Hematopoietic multipotent progenitor cell treated with erythropoietin and hydrocortisone succinate and interleukin-3 and kit ligand, for 17 days (in vitro differentiated cells): ENCODE results near the gene OSBPL9.
"Not testable (repeated sequence)": the region's sequence is repeated elsewhere in the genome, so short reads cannot be mapped to it uniquely, and the experiment has no call there.

ENCODE experiments used
- DNase-seq: peaks from one replicate; pipeline ENCODE4 v3.0.0-alpha.2; 2015; ENCODE audit warnings: low spot score

Gene OSBPL9

GRCh38 chr1:51607681-51608095, 9.2 kb upstream of the OSBPL9 start:
- peak; percentile 44 for DNase-seq

DNA sequence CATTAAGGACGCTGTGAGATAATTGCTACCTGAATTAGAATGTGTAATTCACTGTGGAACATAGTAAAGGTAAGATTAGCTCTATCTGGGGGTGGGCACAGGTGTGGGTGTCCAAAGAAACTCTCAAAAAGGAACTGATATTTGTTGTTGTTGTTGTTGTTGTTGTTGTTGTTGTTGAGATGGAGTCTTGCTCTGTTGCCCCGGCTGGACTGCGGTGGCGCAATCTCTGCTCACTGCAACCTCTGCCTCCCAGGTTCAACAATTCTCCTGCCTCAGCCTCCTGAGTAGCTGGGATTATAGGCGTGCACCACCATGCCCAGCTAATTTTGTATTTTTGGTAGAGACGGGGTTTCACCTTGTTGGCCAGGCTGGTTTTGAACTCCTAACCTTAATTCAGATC, 6.8 kb upstream of the OSBPL9 start:
- not testable (repeated sequence) for DNase-seq

- DNase-seq: no peak
These were observed 6.3 kb upstream of the OSBPL9 start for GRCh38 chr1:51610637-51611036.

GRCh38 chr1:51612447-51612961, 4.4 kb upstream of the OSBPL9 start:
- DNase-seq: no peak

DNA sequence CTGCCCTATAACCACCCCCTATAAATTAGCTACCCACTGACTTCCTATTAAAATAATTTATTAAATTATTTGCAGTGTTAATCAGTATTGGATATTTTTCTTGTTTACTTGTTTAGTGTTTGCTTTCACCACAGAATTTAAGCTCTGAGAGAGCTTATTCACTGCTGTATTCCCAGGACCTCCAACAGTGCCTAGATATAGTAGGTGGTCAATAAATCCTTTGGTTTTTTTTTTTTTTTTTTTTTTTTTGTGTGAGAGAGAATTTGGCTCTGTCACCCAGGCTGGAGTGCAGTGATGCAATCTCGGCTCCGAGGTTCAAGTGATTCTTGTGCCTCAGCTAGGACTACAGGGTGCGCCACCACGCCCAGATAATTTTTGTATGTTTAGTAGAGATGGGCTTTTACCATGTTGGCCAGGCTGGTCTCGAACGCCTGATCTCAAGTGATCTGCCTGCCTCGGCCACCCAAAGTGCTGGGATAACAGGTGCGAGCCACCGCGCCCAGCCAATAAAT, 1.1 kb upstream of the OSBPL9 start:
- DNase-seq: no peak

DNA sequence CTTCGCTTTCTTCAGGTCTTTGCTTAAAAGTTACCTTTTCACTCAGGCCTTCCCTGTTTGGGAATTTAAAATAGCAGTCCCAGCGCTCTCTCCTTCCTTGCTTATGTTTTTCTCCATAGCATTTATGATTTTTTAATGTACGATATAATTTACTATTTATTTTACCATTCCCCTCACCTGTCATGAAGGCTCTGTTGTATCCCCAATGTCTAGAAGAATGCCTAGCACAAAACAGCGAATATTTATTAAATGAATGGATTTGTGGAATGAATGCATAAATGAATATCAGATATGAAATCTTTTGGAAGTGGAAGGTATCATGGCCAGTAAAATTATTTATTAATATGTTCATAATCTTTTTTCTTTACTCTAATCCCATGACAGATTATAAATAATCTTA, 402 bp upstream of the OSBPL9 start:
- DNase-seq: no peak

DNA sequence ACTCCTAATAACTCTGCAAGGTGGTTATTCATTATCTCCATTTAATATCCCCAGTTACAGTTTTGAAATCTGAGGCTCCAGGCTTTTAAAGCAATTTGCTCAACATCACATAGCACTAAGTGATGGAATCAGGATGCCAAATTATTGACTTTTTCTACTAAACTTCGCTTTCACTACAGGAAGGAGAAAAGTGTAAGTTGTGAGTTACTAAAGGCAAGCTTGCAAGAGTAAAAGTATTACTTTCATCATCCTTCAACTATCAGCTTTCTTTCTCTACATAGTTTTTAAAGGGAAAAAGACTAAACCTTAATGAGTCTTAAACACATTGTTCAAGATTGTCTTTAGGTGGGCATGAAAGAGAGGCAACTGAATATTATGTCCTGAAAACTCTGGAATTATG, 1.8 kb downstream of the OSBPL9 start:
- no peak for DNase-seq

DNA sequence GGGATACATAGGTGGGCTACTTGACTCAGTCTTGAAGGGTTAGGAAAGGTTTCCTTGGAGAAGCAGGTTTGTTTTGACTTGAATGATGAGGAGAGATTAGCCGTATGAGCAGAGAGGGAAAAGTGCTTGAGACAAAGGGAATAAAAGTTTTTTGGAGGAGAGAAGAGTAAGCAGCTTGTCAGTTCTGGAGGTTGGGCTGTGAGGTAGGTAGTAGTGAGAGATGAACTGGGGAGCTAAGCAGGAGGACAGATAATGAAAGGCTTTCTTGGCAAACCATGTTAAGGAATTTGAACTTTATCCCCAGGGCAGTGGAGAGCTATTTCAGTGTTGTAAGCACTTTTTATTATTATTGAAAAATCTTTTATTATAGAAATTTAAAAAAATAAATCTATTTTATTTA, 3.6 kb downstream of the OSBPL9 start:
- no peak for DNase-seq

DNA sequence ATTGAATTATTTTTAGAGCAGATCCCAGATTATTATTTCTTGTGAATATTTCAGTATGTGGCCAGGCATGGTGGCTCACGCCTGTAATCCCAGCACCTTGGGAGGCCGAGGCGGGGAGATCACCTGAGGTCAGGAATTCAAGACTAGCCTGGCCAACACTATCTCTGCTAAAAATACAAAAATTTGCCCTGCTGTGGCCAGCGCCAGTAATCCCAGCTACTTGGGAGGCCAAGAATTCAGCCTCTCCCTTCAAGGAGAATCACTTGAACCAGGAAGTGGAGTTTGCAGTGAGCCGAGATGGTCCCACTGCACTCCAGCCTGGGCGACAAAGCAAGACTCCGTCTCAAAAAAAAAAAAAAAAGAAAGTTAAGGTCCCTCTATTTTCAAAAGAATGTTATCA, 4.3 kb downstream of the OSBPL9 start:
- no peak for DNase-seq

- DNase-seq: no peak
These were observed 5.1 kb downstream of the OSBPL9 start for GRCh38 chr1:51621841-51622454.

DNA sequence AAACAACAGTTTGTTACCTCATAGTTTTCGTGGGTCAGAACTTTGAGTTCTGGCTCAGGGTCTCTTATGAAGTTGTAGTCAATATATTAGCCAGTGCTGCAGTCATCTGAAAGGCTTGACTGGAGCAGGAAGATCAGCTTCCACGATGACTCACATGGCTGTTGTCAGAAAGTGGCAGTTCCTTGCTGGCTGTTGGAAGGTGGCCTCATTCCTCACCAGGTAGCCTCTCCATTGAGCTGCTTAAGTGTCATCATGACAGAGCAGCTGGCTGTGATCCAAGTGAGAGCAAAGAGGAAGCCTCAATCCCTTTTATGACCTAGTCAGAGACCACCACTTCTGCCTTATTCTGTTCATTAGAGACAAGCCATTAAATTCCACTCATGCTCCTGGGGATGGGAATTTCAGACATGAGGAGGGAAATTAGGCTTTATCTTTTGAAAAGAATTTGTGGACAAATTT, 5.6 kb downstream of the OSBPL9 start:
- peak; percentile 75 for DNase-seq

- DNase-seq: no peak
These were observed 6.1 kb downstream of the OSBPL9 start for GRCh38 chr1:51623025-51623424.

DNA sequence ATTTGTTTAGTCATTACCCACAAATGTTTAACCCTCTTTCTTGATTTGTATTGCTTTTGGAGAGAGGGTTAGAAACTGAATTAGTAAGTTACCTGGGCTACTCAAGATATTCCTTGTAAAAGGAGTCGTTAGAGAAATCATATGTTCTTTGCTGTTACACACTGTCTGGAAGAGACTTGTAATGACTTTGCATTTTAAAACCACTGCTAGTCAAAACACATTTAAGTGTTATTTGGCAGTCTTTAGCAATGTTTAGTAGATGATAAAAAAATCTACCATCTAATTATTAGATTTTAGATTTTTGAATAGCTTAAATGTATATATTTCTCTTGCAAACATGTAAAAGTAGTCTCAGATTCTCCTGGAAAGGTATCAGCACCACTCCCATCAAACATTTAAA, 6.6 kb downstream of the OSBPL9 start:
- DNase-seq: no peak

GRCh38 chr1:51624855-51625254, 8.0 kb downstream of the OSBPL9 start:
- no peak for DNase-seq

GRCh38 chr1:51627672-51628071, 10.8 kb downstream of the OSBPL9 start:
- no peak for DNase-seq

DNA sequence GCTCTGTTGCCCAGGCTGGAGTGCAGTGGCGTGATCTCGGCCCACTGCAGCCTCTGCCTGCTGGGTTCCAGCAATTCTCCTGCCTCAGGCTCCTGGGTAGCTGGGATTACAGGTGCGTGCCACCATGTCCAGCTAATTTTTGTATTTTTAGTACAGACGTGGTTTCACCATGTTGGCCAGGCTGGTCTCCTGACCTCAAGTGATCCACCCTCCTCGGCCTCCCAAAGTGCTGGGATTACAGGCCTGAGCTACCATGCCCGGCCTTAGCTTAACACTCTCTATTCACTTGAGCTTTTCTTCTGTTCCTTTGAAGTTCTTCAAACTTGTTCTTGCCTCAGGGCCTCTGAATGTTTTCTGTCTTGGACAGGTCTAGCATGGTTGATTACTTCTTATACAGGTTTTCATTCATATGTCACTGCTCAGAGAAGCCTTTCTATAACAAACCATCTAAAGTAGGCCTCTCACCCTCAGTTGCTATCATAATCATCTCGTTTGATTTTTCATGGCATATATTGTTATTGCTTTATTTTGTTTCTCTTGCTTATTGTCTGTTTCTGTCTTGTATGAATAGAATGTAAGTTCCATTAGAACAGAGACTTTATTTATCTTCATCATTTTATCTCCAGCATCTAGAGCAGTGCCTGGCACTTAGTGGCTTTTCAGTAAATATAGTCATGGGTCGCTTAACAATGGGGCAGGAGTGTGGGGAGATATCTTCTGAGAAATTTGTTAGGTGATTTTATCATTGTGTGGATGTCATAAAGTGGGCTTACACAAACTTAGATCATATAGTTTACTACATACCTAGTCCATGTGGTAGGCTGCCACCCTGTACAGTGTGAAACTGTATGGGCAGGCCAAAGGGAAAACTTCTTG, 12.1 kb downstream of the OSBPL9 start:
- no peak for DNase-seq

DNA sequence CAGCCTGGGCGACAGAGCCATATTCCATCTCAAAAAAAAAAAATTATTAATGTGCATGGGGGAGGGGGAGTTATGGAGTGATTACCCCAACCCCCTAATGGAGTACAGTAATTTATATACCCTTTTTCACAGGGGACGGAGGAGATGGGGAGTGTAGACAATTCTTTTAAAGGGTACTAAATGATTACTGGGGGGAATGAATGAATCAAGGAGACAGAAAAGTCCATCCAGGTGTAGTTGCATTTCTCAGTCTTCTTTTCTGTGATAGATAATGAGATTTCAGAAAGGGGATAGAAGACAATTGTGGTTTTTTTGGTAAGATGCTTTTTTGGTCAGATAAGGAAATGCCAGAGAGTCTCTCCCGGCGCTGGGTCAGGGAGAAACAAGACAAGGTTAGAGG, 13.0 kb downstream of the OSBPL9 start:
- DNase-seq: no peak

GRCh38 chr1:51630393-51630792, 13.5 kb downstream of the OSBPL9 start:
- DNase-seq: no peak

DNA sequence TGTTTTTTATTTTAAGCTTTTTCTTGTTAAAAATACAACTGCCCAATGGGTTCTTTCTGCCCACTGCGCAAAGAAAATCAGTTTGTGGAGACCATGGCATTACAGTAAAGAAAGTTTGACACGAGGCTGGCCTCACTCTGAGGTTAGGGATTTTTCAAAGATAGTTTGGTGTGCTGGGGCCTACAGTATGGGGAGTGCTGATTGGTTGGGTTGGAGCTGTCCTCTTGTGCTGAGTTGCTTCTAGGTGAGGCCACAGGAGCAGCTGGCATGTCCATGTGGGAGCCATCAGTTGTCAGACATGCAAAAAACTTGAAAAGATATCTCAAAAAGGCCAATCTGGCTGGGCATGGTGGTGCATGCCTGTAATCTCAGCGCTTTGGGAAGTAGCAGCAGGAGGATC, 14.0 kb downstream of the OSBPL9 start:
- DNase-seq: no peak

GRCh38 chr1:51631747-51632146, 14.9 kb downstream of the OSBPL9 start:
- DNase-seq: no peak

GRCh38 chr1:51634618-51635017, 17.7 kb downstream of the OSBPL9 start:
- no peak for DNase-seq

DNA sequence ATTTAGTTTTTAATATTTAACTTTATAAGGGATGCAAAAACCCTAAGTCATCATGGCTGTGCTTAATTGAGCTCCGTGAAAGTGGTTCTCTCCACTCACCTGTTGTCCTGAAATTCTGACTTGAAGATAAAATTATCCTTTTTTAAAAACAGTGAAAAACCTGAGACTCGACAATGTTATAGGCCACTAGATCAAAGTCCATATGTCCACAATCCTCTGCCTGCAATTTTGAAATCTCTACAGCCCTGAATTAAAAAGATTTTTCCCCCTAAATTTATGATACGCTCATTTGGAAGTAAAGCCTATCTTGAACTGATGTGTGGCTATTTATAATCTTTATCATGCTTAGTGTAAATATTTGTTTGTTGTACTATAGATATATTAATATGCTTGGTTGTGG, 18.7 kb downstream of the OSBPL9 start:
- DNase-seq: no peak

DNA sequence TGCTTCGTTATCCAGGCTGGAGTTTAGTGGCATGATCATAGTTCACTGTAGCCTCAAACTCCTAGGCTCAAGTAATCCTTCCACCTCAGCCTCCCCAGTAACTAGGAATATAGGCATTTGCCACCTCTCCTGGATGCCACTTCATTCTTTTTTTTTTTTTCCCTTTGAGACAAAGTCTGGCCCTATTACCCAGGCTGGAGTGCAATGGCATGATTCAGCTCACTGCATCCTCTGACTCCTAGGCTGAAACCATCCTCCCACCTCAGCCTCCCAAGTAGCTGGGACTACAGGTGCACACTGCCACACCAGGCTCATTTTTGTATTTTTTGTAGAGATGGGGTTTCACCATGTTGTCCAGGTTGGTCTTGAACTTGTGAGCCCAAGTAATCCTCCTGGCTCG, 19.3 kb downstream of the OSBPL9 start:
- DNase-seq: no peak
